Measurements from ENCODE around the gene LMTK3.

Gene LMTK3

GRCh38 chr19:48480183-48480557 is 31.5 kb downstream of the LMTK3 start:
- H3K4me3 ChIP-seq (ENCODE audit: low read depth in 1 of 2, low read length in 2 of 2), result no peak overlapping the region
- no peaks in the 10 kb centered on the region for H3K9me3 ChIP-seq (ENCODE audit: insufficient read depth, low read length, severe bottlenecking)
- no peak overlapping the region for H3K9ac ChIP-seq (ENCODE audit: low read depth, low read length)
- no peak for DNase-seq
- H3K79me2 ChIP-seq (ENCODE audit: insufficient read depth, low read length), result no peaks in the 10 kb centered on the region
- H3K4me2 ChIP-seq (ENCODE audit: insufficient read depth, low read length), result no peak overlapping the region
- no peak overlapping the region for H3K27ac ChIP-seq (ENCODE audit: low read length)
- H3K27me3 ChIP-seq (ENCODE audit: insufficient read depth, low read length, poor library complexity), result no peaks in the 10 kb centered on the region
- no peaks in the 10 kb centered on the region for H3K4me1 ChIP-seq (ENCODE audit: insufficient read depth, low read length)
- no peak for TF ChIP-seq EZH2 (IDR thresholded peaks at IDR 0.05; ENCODE audit: borderline replicate concordance, low read depth, low read length, severe bottlenecking)
- TF ChIP-seq, protein P1, sequence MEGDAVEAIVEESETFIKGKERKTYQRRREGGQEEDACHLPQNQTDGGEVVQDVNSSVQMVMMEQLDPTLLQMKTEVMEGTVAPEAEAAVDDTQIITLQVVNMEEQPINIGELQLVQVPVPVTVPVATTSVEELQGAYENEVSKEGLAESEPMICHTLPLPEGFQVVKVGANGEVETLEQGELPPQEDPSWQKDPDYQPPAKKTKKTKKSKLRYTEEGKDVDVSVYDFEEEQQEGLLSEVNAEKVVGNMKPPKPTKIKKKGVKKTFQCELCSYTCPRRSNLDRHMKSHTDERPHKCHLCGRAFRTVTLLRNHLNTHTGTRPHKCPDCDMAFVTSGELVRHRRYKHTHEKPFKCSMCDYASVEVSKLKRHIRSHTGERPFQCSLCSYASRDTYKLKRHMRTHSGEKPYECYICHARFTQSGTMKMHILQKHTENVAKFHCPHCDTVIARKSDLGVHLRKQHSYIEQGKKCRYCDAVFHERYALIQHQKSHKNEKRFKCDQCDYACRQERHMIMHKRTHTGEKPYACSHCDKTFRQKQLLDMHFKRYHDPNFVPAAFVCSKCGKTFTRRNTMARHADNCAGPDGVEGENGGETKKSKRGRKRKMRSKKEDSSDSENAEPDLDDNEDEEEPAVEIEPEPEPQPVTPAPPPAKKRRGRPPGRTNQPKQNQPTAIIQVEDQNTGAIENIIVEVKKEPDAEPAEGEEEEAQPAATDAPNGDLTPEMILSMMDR (IDR thresholded peaks at IDR 0.05; ENCODE audit: borderline replicate concordance, extremely low read depth, low read length, poor library complexity, severe bottlenecking), result no peak
- H4K20me1 ChIP-seq (ENCODE audit: insufficient read depth, low read length), result peaks cover 45% of the 10 kb centered on the region
- H3K36me3 ChIP-seq (ENCODE audit: insufficient read depth, low read length), result peaks cover 57% of the 10 kb centered on the region
- ATAC-seq (ENCODE audit: insufficient read depth, low read depth), result no peak
- H2AFZ ChIP-seq (ENCODE audit: low read depth, low read length), result no peak overlapping the region

DNA sequence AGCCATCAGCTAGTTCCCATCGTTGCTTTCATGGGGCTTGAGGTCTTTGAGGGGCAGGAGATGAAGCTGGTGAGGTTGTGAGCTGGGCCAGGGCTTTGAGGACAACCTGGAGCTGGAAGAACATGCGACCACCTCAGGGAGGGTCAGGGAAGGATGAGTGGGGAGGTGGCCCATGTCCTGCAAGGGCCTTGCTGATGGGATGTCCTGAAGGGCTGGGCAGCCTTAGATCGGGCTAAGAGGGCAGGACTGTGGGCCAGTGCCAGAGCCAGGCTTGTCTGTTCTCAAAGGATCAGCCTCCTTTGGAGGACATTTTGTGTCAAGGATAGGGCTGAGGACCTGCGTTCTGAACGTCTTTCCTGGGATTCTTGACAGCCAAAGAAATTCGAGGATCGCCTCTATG is 31.9 kb downstream of the LMTK3 start:
- H4K20me1 ChIP-seq (ENCODE audit: insufficient read depth, low read length), result peaks cover 50% of the 10 kb centered on the region
- no peak for TF ChIP-seq EZH2 (IDR thresholded peaks at IDR 0.05; ENCODE audit: borderline replicate concordance, low read depth, low read length, severe bottlenecking)
- TF ChIP-seq, protein P1 (IDR thresholded peaks at IDR 0.05; ENCODE audit: borderline replicate concordance, extremely low read depth, low read length, poor library complexity, severe bottlenecking), result no peak
- DNase-seq (no peak), ATAC-seq (ENCODE audit: insufficient read depth, low read depth) (no peak)
- H3K36me3 ChIP-seq (ENCODE audit: insufficient read depth, low read length), result peaks cover 62% of the 10 kb centered on the region
- no peak overlapping the region for H3K9ac ChIP-seq (ENCODE audit: low read depth, low read length)
- H3K9me3 ChIP-seq (ENCODE audit: insufficient read depth, low read length, severe bottlenecking), result no peaks in the 10 kb centered on the region
- no peak overlapping the region for H3K27ac ChIP-seq (ENCODE audit: low read length)
- H3K79me2 ChIP-seq (ENCODE audit: insufficient read depth, low read length), result no peaks in the 10 kb centered on the region
- H2AFZ ChIP-seq (ENCODE audit: low read depth, low read length), result no peak overlapping the region
- H3K4me2 ChIP-seq (ENCODE audit: insufficient read depth, low read length), result no peak overlapping the region
- no peaks in the 10 kb centered on the region for H3K4me1 ChIP-seq (ENCODE audit: insufficient read depth, low read length)
- H3K4me3 ChIP-seq (ENCODE audit: low read depth in 1 of 2, low read length in 2 of 2), result no peak overlapping the region
- H3K27me3 ChIP-seq (ENCODE audit: insufficient read depth, low read length, poor library complexity), result no peaks in the 10 kb centered on the region

DNA sequence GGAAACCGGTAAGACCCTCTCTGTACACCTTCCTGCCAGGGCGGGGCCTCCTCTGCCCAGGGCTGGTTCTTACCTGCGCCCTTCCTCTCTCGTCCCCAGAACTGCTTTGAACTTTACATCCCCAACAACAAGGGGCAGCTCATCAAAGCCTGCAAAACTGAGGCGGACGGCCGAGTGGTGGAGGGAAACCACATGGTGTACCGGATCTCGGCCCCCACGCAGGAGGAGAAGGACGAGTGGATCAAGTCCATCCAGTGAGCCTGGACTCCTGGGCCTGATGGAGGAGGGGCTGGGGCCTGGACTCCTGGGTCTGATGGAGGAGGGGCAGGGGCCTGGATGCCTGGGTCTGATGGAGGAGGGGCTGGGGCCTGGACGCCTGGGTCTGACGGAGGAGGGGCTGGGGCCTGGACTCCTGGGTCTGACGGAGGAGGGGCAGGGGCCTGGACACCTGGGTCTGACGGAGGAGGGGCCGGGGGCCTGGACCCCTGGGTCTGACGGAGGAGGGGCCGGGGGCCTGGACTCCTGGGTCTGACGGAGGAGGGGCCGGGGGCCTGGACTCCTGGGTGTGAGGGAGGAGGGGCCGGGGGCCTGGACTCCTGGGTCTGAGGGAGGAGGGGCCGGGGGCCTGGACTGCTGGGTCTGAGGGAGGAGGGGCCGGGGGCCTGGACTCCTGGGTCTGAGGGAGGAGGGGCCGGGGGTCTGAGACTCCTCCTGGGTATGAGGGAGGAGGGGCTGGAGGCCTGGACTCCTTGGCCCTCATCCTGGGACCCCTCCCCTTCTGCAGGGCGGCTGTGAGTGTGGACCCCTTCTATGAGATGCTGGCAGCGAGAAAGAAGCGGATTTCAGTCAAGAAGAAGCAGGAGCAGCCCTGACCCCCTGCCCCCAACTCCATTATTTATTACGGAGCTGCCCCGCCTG is 33.0 kb downstream of the LMTK3 start:
- H3K4me1 ChIP-seq (ENCODE audit: insufficient read depth, low read length), result no peaks in the 10 kb centered on the region
- peaks cover 61% of the 10 kb centered on the region for H4K20me1 ChIP-seq (ENCODE audit: insufficient read depth, low read length)
- no peaks in the 10 kb centered on the region for H3K9me3 ChIP-seq (ENCODE audit: insufficient read depth, low read length, severe bottlenecking)
- no peak overlapping the region for H3K27ac ChIP-seq (ENCODE audit: low read length)
- no peaks in the 10 kb centered on the region for H3K27me3 ChIP-seq (ENCODE audit: insufficient read depth, low read length, poor library complexity)
- no peak for ATAC-seq (ENCODE audit: insufficient read depth, low read depth)
- TF ChIP-seq, protein P1 (IDR thresholded peaks at IDR 0.05; ENCODE audit: borderline replicate concordance, extremely low read depth, low read length, poor library complexity, severe bottlenecking), result no peak
- TF ChIP-seq EZH2 (IDR thresholded peaks at IDR 0.05; ENCODE audit: borderline replicate concordance, low read depth, low read length, severe bottlenecking), result no peak
- H3K9ac ChIP-seq (ENCODE audit: low read depth, low read length), result no peak overlapping the region
- no peak overlapping the region for H2AFZ ChIP-seq (ENCODE audit: low read depth, low read length)
- H3K4me2 ChIP-seq (ENCODE audit: insufficient read depth, low read length), result no peak overlapping the region
- H3K4me3 ChIP-seq (ENCODE audit: low read depth in 1 of 2, low read length in 2 of 2), result no peak overlapping the region
- DNase-seq, result no peak
- peaks cover 73% of the 10 kb centered on the region for H3K36me3 ChIP-seq (ENCODE audit: insufficient read depth, low read length)
- H3K79me2 ChIP-seq (ENCODE audit: insufficient read depth, low read length), result no peaks in the 10 kb centered on the region

Data from DND-41 (cell line).